H1 (cell line): ENCODE measurements around the gene ISG15. TPM values are rescaled to one million over a fixed set of nuclear protein-coding genes. Genes with fewer than 3 reads are reported as not detected.

Experiments
- CTCF ChIA-PET: fragments of 300-600 bp; sonication (Branson Sonifier 250); formaldehyde crosslinking; loops from one replicate; lab custom pipeline; 2021; ENCODE audit not compliant: partially characterized antibody; lab: Charles Lee
- POLR2A ChIA-PET: fragments of 300-600 bp; sonication (Branson Sonifier 250); formaldehyde crosslinking; loops from one replicate; lab custom pipeline; 2021; ENCODE audit warnings: inconsistent platforms; ENCODE audit not compliant: partially characterized antibody; lab: Charles Lee
- DNase-seq, 2 experiments: peaks; one replicate each; pipeline versions ENCODE4 v3.0.0 to v3.0.0-alpha.2; 2010 to 2022; ENCODE audit warnings: low spot score in 2 of 2, low read depth in 1 of 2, mixed read lengths in 1 of 2
- FAIRE-seq: peaks from 2 replicates; lab custom pipeline; 2011; peaks lifted over from hg19 to GRCh38; lab: Jason Lieb, UNC
- H2AFZ ChIP-seq: 2 replicates; pipeline ENCODE4 v1.8.1; 2012; ENCODE audit warnings: low read length, inconsistent platforms
- H2AK5ac ChIP-seq: 2 replicates; pipeline ENCODE4 v1.6.1; 2013; ENCODE audit warnings: low read depth, low read length
- H2BK120ac ChIP-seq: replicated peaks from 2 replicates; pipeline ENCODE3; 2013; ENCODE audit warnings: low read depth, low read length, inconsistent platforms
- H2BK12ac ChIP-seq: 2 replicates; pipeline ENCODE4 v1.6.1; 2013; ENCODE audit warnings: low read depth, low read length
- H2BK15ac ChIP-seq: 2 replicates; pipeline ENCODE4 v1.6.1; 2013; ENCODE audit warnings: low read length
- H2BK20ac ChIP-seq: 2 replicates; pipeline ENCODE4 v1.6.1; 2013; ENCODE audit warnings: low read length
- H2BK5ac ChIP-seq: 2 replicates; pipeline ENCODE4 v1.6.1; 2013; ENCODE audit warnings: low read depth, low read length
- H3K14ac ChIP-seq: 2 replicates; pipeline ENCODE4 v1.6.1; 2013; ENCODE audit warnings: inconsistent platforms; ENCODE audit not compliant: insufficient read length
- H3K18ac ChIP-seq: 2 replicates; pipeline ENCODE4 v1.6.1; 2013; ENCODE audit warnings: low read length; ENCODE audit errors: extremely low read depth
- H3K23ac ChIP-seq: 2 replicates; pipeline ENCODE4 v1.6.1; 2013; ENCODE audit warnings: inconsistent platforms; ENCODE audit not compliant: insufficient read length
- H3K23me2 ChIP-seq: 2 replicates; pipeline ENCODE4 v1.6.1; 2013; ENCODE audit warnings: low read depth, low read length
- H3K27ac ChIP-seq: 2 replicates; pipeline ENCODE4 v1.6.1; 2011; ENCODE audit warnings: low read depth, low read length, inconsistent platforms
- H3K27me3 ChIP-seq, 4 experiments: replicated peaks in 1 of 4; 1 replicate in 1 of 4; 2 replicates in 3 of 4; pipeline versions ENCODE4 v1.6.1 to v1.8.1; 2011 to 2013; ENCODE audit warnings: low read length in 3 of 4, mild to moderate bottlenecking in 3 of 4, inconsistent platforms in 2 of 4, mixed read lengths in 2 of 4, moderate library complexity in 1 of 4; ENCODE audit not compliant: control insufficient read depth in 3 of 4, insufficient read depth in 3 of 4; ENCODE audit errors: extremely low read depth in 1 of 4
- H3K36me3 ChIP-seq, 4 experiments: 2 replicates each; pipeline versions ENCODE4 v1.6.1 to v1.8.1; 2011 to 2013; ENCODE audit warnings: mild to moderate bottlenecking in 4 of 4, low read length in 3 of 4, moderate library complexity in 2 of 4, control low read depth in 1 of 4, inconsistent platforms in 1 of 4; ENCODE audit not compliant: insufficient read depth in 4 of 4, control insufficient read depth in 2 of 4
- H3K4ac ChIP-seq: replicated peaks from 2 replicates; pipeline ENCODE3; 2013; ENCODE audit warnings: low read length, low read depth, mixed read lengths, inconsistent platforms; ENCODE audit not compliant: insufficient read length
- H3K4me1 ChIP-seq, 4 experiments: replicated peaks in 1 of 4; 1 replicate in 1 of 4; 2 replicates in 3 of 4; pipeline versions ENCODE4 v1.6.1 to v1.8.1; 2011 to 2013; ENCODE audit warnings: low read length in 3 of 4, inconsistent platforms in 2 of 4, mixed read lengths in 1 of 4; ENCODE audit not compliant: insufficient read depth in 4 of 4, control insufficient read depth in 3 of 4
- H3K4me2 ChIP-seq, 2 experiments: 2 replicates each; pipeline versions ENCODE4 v1.6.1 to v1.8.1; 2011 to 2013; ENCODE audit warnings: low read depth in 2 of 2, low read length in 2 of 2, control low read depth in 1 of 2, inconsistent platforms in 1 of 2, mild to moderate bottlenecking in 1 of 2; ENCODE audit not compliant: insufficient read depth in 1 of 2
- H3K4me3 ChIP-seq, 4 experiments: fragments of 200-600, 300-600 bp in 1 of 4; sonication (generic), shearing (Covaris generic), sonication (Bioruptor Twin) in 1 of 4; 2 replicates each; pipeline versions ENCODE4 v1.5.1 to v1.8.1; 2011 to 2016; ENCODE audit warnings: low read length in 4 of 4, low read depth in 3 of 4, control low read depth in 2 of 4, inconsistent platforms in 2 of 4, mild to moderate bottlenecking in 2 of 4, mixed read lengths in 1 of 4, moderate library complexity in 1 of 4; ENCODE audit not compliant: insufficient read depth in 2 of 4; ENCODE audit errors: extremely low read depth in 1 of 4
- H3K56ac ChIP-seq: replicated peaks from 2 replicates; pipeline ENCODE3; 2013; ENCODE audit warnings: low read depth, mild to moderate bottlenecking, mixed read lengths, low read length, inconsistent platforms; ENCODE audit not compliant: insufficient read length
- H3K79me1 ChIP-seq: 2 replicates; pipeline ENCODE4 v1.6.1; 2013; ENCODE audit warnings: low read depth, low read length, control low read depth
- H3K79me2 ChIP-seq, 2 experiments: 2 replicates each; pipeline versions ENCODE4 v1.6.1 to v1.8.1; 2012 to 2013; ENCODE audit warnings: low read length in 2 of 2, mild to moderate bottlenecking in 2 of 2, inconsistent platforms in 1 of 2; ENCODE audit not compliant: insufficient read depth in 2 of 2, control insufficient read depth in 1 of 2
- H3K9ac ChIP-seq, 4 experiments: replicated peaks in 1 of 4; 1 replicate in 1 of 4; 2 replicates in 3 of 4; pipeline versions ENCODE4 v1.6.1 to v1.8.1; 2011 to 2013; ENCODE audit warnings: low read depth in 3 of 4, low read length in 3 of 4, control low read depth in 2 of 4, mild to moderate bottlenecking in 2 of 4, moderate library complexity in 2 of 4, inconsistent platforms in 1 of 4; ENCODE audit errors: extremely low read depth in 1 of 4
- H3K9me3 ChIP-seq, 2 experiments: 2 replicates each; pipeline versions ENCODE4 v1.6.1 to v1.8.1; 2012 to 2013; ENCODE audit warnings: mild to moderate bottlenecking in 2 of 2, moderate library complexity in 2 of 2, control low read depth in 1 of 2, inconsistent platforms in 1 of 2, low read depth in 1 of 2, low read length in 1 of 2, mixed read lengths in 1 of 2; ENCODE audit not compliant: insufficient read depth in 2 of 2
- H4K20me1 ChIP-seq, 2 experiments: replicated peaks in 1 of 2; 2 replicates each; pipeline versions ENCODE3 to v1.8.1; 2011 to 2013; ENCODE audit warnings: inconsistent platforms in 2 of 2, low read length in 2 of 2, mild to moderate bottlenecking in 1 of 2; ENCODE audit not compliant: insufficient read depth in 2 of 2, control insufficient read depth in 1 of 2
- H4K5ac ChIP-seq: 2 replicates; pipeline ENCODE4 v1.6.1; 2013; ENCODE audit warnings: low read length, low read depth, mixed read lengths, inconsistent platforms; ENCODE audit not compliant: insufficient read length
- H4K8ac ChIP-seq: 2 replicates; pipeline ENCODE4 v1.8.0; 2013; ENCODE audit warnings: mild to moderate bottlenecking, moderate library complexity, low read length, inconsistent platforms; ENCODE audit not compliant: insufficient read depth; ENCODE audit errors: extremely low read depth
- H4K91ac ChIP-seq: replicated peaks from 2 replicates; pipeline ENCODE3; 2013; ENCODE audit warnings: low read length, mixed read lengths, inconsistent platforms; ENCODE audit not compliant: insufficient read length
- HDAC2 ChIP-seq, 2 experiments: fragments of 300-600 bp in 1 of 2; sonication (generic) in 1 of 2; IDR thresholded peaks; 2 replicates each; pipeline ENCODE4 v1.6.1; 2011 to 2012; ENCODE audit warnings: low read depth in 2 of 2, low read length in 2 of 2, mild to moderate bottlenecking in 2 of 2, moderate library complexity in 2 of 2, borderline replicate concordance in 1 of 2, inconsistent platforms in 1 of 2
- WGBS, 2 experiments: shearing (Covaris generic) in 1 of 2; methylation state at CpG; one replicate each; pipeline versions ENCODE4 v1.1.6 to v1.1.7; 2013 to 2015; ENCODE audit warnings: low lambda C conversion rate in 2 of 2, mixed read lengths in 2 of 2, inconsistent platforms in 1 of 2, low coverage in 1 of 2, missing lambda C conversion rate in 1 of 2; ENCODE audit not compliant: insufficient replicate concordance in 2 of 2, insufficient coverage in 1 of 2, insufficient read length in 1 of 2; ENCODE audit errors: extremely low coverage in 1 of 2, missing lambda C conversion rate in 1 of 2; 5-methylcytosine and 5-hydroxymethylcytosine counted together
- polyA plus RNA-seq, 7 experiments: library from polyadenylated mRNA; depleted of rRNA in 3 of 7; stranded (reverse) in 5 of 7; unstranded in 2 of 7; fragments of >200 nt in 5 of 7; fragments of 200-250 nt in 2 of 7; gene quantifications; 1 replicate in 5 of 7; 2 replicates in 1 of 7; 4 replicates in 1 of 7; pipeline versions ENCODE4 v1.2.1 to v1.2.3, GENCODE V29; 2011 to 2013; ENCODE audit warnings: missing spikeins in 2 of 7, mixed read lengths in 2 of 7
- total RNA-seq: library from RNA; stranded (reverse); fragmentation: NEBNext Ultra II Directional; extraction: Animal tissue kit (Norgen Biotek cat#: 25700); gene quantifications from 2 replicates; pipeline ENCODE4 v1.2.1, GENCODE V29; 2021

Gene ISG15
- total and polyA plus RNA-seq, 2 of the 8 experiments (the other 6 are each of a cell fraction or from before 2014, with no cell fraction given) = 29.3 to 121 TPM

DNA sequence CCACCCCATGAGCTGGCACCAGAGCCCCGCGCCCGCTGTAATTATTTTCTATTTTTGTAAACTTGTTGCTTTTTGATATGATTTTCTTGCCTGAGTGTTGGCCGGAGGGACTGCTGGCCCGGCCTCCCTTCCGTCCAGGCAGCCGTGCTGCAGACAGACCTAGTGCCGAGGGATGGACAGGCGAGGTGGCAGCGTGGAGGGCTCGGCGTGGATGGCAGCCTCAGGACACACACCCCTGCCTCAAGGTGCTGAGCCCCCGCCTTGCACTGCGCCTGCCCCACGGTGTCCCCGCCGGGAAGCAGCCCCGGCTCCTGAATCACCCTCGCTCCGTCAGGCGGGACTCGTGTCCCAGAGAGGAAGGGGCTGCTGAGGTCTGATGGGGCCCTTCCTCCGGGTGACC is 41.7 kb downstream of the ISG15 start:
- Histone ChIP-seq H2BK20ac (no peak overlapping the region), H3K9me3 (no peaks in the 10 kb centered on the region), H2AK5ac (no peak overlapping the region), H4K91ac (no peak overlapping the region), H3K79me1 (peaks cover 5% of the 10 kb centered on the region; the same call in 1 of the 2 replicates), H3K56ac (no peak overlapping the region), H3K14ac (no peak overlapping the region), H3K23me2 (peaks cover 7% of the 10 kb centered on the region; the same call in 1 of the 2 replicates), H3K4ac (no peak overlapping the region), H3K4me2 (no peak overlapping the region), H3K27me3 (peaks cover 3 to 20% (median 13%) of the 10 kb centered on the region in 4 experiments), H2AFZ (no peak overlapping the region), H3K4me3 (no peak overlapping the region), H3K79me2 (no peaks in the 10 kb centered on the region), H4K20me1 (peaks cover 0 to 24% of the 10 kb centered on the region in 2 experiments), H2BK5ac (no peak overlapping the region), H2BK12ac (no peak overlapping the region), H3K18ac (no peak overlapping the region), H2BK120ac (no peak overlapping the region), H2BK15ac (no peak overlapping the region), H3K27ac (no peak overlapping the region), H3K36me3 (peaks cover 2 to 49% (median 26%) of the 10 kb centered on the region in 4 experiments; a peak in 6 of 8 replicates), H4K8ac (no peak overlapping the region), H3K23ac (no peak overlapping the region), H3K9ac (no peak overlapping the region), H3K4me1 (peaks cover 0 to 9% (median 5%) of the 10 kb centered on the region in 4 experiments; a peak in 5 of 7 replicates), H4K5ac (no peak overlapping the region)
- no peak for TF ChIP-seq HDAC2 (IDR thresholded peaks at IDR 0.05; ENCODE audit: borderline replicate concordance in 1 of 2, low read depth in 2 of 2, low read length in 2 of 2)
- DNase-seq = no peak
- 82% methylated on average over 23 of the region's 23 CpGs; no CpG with 5 or more reads in 1 of the 2 experiments for WGBS, 2 experiments
- POLR2A ChIA-PET = interaction anchor here (0.9 to 6.9 kb wide), 13 partner anchors 9 to 255 kb away, joined by 3 to 70 read pairs (median 3); no protein-coding TSS in a partner anchor
- FAIRE-seq = no peak
- CTCF ChIA-PET = interaction anchor here (1.1 to 10.2 kb wide), 3 partner anchors 8 to 71 kb away, joined by 3 to 70 read pairs (median 37); no protein-coding TSS in a partner anchor
